Measurements from ENCODE around the gene TNFSF15. TPM values are rescaled to one million over a fixed set of nuclear protein-coding genes. Genes with fewer than 3 reads are reported as not detected.

The TNFSF15 gene
- total and polyA plus RNA-seq, 12 donors: 0.37 to 4.3 (median 1.3) TPM

DNA sequence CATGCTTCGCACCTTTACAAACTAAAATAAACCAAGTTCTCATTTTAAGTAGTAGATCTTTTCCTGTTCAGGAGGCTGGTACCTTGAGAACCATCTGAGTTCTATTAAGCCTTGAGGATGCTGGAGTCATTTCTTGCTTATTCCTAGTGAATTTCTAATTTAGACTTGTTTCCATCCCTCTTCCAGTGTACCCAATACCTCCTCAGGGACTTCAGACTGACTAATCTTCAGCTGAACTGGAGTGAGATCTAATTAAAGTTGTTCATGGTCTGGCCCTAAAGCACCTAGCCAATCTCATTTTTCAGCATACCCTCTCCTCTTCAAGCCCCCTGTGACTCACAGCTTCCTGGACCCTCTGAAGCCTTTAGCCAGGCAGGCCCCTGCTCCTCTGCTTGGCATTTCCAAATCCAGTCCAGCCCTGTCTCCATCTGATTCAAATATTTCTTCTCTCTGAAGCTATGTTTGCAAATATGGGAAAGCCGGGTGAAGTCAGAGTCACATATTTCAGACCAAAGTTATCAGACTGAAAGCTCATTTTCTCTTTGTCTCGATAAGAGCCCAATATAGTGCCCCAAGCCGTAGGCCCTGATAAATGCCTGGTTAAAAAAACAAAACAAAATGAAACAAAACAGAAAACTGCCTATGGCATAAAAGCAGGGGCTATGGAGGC, 19.4 kb upstream of the TNFSF15 start:
- 56 to 74% (median 62%) methylated on average over 4 of the region's 4 CpGs for WGBS, 4 donors
- H3K27me3 ChIP-seq: no peaks in the 10 kb centered on the region
- DNase-seq: no peak
- no peak overlapping the region for H3K4me3 ChIP-seq
- H3K27ac ChIP-seq: no peak overlapping the region
- no peaks in the 10 kb centered on the region for H3K9me3 ChIP-seq (replicated peaks in 1 of 3)
- no peaks in the 10 kb centered on the region for H3K36me3 ChIP-seq (replicated peaks in 1 of 2)
- intact Hi-C loops (cut with DNase I): no loop called here
- no peaks in the 10 kb centered on the region for H3K4me1 ChIP-seq (replicated peaks in 1 of 2)
- no peak for TF ChIP-seq POLR2A (IDR thresholded peaks at IDR 0.05)
- no peak for TF ChIP-seq CTCF (IDR thresholded peaks at IDR 0.05)

DNA sequence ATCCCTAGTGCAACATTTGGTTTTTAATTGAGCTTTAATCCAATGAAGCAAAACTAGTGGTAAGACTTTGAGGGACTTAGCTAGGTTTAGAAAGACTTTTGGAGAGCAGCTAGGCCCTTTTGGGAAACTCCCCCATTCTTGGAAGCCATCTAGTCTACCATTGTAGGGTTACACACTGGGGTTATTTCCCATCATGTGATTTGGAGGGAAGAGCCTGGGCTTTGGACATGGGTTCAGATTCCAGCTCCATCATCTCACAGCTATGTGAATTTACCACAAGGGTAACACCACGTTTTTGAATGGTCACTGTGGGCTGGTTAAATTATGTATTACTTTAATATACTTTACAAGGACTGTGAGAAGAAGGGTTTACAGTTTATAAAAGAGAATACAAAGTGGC, 18.3 kb upstream of the TNFSF15 start:
- H3K27ac ChIP-seq: no peak overlapping the region
- DNase-seq: no peak
- WGBS, 4 donors: 18 to 43% (median 26%) methylated on average over 1 of the region's 1 CpG
- H3K9me3 ChIP-seq (replicated peaks in 1 of 3): no peaks in the 10 kb centered on the region
- H3K4me3 ChIP-seq: no peak overlapping the region
- H3K4me1 ChIP-seq (replicated peaks in 1 of 2): no peaks in the 10 kb centered on the region
- TF ChIP-seq CTCF (IDR thresholded peaks at IDR 0.05) (no peak), POLR2A (IDR thresholded peaks at IDR 0.05) (no peak)
- no peaks in the 10 kb centered on the region for H3K36me3 ChIP-seq (replicated peaks in 1 of 2)
- H3K27me3 ChIP-seq: no peaks in the 10 kb centered on the region
- intact Hi-C loops (cut with DNase I): no loop called here

GRCh38 chr9:114823441-114823840, 17.6 kb upstream of the TNFSF15 start:
- Histone ChIP-seq H3K9me3 (replicated peaks in 1 of 3) (no peaks in the 10 kb centered on the region), H3K27me3 (no peaks in the 10 kb centered on the region), H3K4me1 (replicated peaks in 1 of 2) (no peaks in the 10 kb centered on the region), H3K36me3 (replicated peaks in 1 of 2) (no peaks in the 10 kb centered on the region), H3K4me3 (no peak overlapping the region), H3K27ac (no peak overlapping the region)
- TF ChIP-seq POLR2A (IDR thresholded peaks at IDR 0.05) (no peak), CTCF (IDR thresholded peaks at IDR 0.05) (no peak)
- intact Hi-C loops (cut with DNase I): no loop called here
- 65 to 83% (median 74%) methylated on average over 1 of the region's 1 CpG for WGBS, 4 donors
- DNase-seq: no peak

DNA sequence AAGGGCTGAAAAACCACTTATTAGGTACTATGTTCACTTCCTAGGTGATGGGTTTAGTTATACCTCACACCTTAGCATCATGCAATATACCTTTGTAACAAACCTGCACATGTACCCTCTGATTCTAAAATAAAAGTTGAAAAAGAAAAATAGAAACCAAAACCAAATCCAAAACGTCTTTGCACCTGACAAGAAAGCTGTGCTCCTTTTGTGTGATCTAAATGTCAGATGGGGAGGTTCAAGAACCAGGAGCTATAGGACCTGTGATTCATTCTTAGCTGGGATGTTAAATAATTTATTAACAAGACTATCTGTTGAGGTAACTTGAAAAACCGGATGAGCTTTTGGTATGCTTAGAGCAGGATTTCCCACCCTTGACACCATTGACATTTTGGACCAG, 16.9 kb upstream of the TNFSF15 start:
- Histone ChIP-seq H3K9me3 (replicated peaks in 1 of 3) (no peaks in the 10 kb centered on the region), H3K4me1 (replicated peaks in 1 of 2) (no peaks in the 10 kb centered on the region), H3K27ac (no peak overlapping the region), H3K4me3 (no peak overlapping the region), H3K36me3 (replicated peaks in 1 of 2) (no peaks in the 10 kb centered on the region), H3K27me3 (no peaks in the 10 kb centered on the region)
- no peak for TF ChIP-seq POLR2A (IDR thresholded peaks at IDR 0.05)
- no peak for TF ChIP-seq CTCF (IDR thresholded peaks at IDR 0.05)
- WGBS, 4 donors: 58 to 71% (median 63%) methylated on average over 2 of the region's 2 CpGs
- intact Hi-C loops (cut with DNase I): no loop called here
- no peak for DNase-seq

All from adrenal gland (tissue), 12 donors.